GM13977 (cell line): ENCODE measurements around the gene AFF4.

ENCODE experiments used
- DNase-seq: peaks from one replicate; pipeline ENCODE4 v3.0.0; 2012; ENCODE audit warnings: low spot score
- in situ Hi-C: fragments of 300-500 bp; cut with MboI; formaldehyde crosslinking; loops from one replicate; pipeline ENCODE4 v1.12.0; 2022; ENCODE audit warnings: low sequenced_read_pairs, low pct_unique_long_range_greater_than_20kb, mixed read lengths, inconsistent platforms; ENCODE audit not compliant: unreplicated experiment
- TF ChIP-seq, protein P1 (sequence below): IDR thresholded peaks from 2 replicates; pipeline ENCODE4 v1.5.1; 2012; ENCODE audit warnings: mild to moderate bottlenecking, control low read depth; ENCODE audit not compliant: insufficient read depth; ENCODE audit errors: extremely low read depth, missing control alignments

AFF4 gene

DNA sequence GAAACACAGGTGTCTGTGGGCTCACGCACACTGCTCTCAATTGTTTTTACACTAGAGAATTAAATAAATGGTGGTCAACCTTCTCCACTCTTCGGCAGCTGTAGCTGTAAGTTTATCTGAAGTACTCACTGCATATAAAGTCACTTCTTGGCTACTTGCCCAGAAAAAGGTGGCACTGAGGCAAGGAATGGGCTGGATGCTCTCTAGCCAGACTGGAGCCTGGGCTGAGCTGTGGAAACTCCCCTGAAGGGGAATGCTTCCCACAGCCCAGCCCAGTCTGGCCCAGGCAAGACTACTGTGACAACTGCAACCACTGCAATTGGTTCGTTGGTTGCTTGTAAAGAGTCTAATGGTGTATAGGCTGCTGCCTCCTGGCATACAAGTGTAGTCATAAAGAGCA, 85.5 kb downstream of the AFF4 start:
- TF ChIP-seq, protein P1, sequence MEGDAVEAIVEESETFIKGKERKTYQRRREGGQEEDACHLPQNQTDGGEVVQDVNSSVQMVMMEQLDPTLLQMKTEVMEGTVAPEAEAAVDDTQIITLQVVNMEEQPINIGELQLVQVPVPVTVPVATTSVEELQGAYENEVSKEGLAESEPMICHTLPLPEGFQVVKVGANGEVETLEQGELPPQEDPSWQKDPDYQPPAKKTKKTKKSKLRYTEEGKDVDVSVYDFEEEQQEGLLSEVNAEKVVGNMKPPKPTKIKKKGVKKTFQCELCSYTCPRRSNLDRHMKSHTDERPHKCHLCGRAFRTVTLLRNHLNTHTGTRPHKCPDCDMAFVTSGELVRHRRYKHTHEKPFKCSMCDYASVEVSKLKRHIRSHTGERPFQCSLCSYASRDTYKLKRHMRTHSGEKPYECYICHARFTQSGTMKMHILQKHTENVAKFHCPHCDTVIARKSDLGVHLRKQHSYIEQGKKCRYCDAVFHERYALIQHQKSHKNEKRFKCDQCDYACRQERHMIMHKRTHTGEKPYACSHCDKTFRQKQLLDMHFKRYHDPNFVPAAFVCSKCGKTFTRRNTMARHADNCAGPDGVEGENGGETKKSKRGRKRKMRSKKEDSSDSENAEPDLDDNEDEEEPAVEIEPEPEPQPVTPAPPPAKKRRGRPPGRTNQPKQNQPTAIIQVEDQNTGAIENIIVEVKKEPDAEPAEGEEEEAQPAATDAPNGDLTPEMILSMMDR = no peak
- in situ Hi-C loops = no loop called here
- no peak for DNase-seq

GRCh38 chr5:132877466-132877865, 86.0 kb downstream of the AFF4 start:
- in situ Hi-C loops = no loop called here
- no peak for DNase-seq
- TF ChIP-seq, protein P1 = no peak

GRCh38 chr5:132876020-132876759, 87.2 kb downstream of the AFF4 start:
- DNase-seq = no peak
- in situ Hi-C loops = no loop called here
- TF ChIP-seq, protein P1 = no peak

DNA sequence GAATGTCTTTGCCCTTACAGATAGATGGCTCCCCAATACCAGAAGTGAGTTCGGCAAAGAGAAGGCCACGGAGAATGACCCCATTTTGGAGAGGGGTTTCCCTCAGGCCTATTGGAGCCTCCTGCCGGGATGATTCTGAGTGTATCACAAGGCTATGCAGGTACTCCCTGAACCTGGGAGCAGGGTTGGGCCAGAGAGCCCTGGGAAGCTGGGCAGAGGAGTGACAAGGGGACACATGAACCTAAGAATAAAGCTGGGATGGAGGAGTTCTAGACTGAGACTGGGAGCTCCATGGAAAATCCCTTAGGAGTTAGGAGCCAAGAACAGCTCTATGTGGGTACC, 89.5 kb downstream of the AFF4 start:
- TF ChIP-seq, protein P1 = no peak
- DNase-seq = no peak
- in situ Hi-C loops = no loop called here

GRCh38 chr5:132873119-132873929, 90.1 kb downstream of the AFF4 start, which contains the start of gene LEAP2:
LEAP2 (plus strand) TSS chr5:132873668; CDS start chr5:132873695, 27 bp downstream.
- in situ Hi-C loops = no loop called here
- DNase-seq = no peak

DNA sequence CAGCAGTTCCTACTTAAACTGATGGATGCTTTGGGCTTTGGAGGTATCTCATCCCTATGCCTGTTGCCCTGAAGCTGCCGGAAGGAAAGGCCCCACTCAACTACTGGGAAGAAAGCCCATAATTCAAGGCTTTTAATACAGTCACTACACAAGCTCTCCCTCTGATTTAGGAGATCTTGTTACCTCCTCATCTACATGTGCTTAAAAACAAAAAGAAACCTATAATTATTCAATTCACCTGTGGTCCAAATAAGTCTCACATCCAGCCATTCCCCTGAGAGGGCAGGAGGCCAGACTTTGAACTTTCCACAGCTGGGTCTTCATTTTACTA, 90.7 kb downstream of the AFF4 start:
- in situ Hi-C loops = no loop called here
- no peak for DNase-seq
- TF ChIP-seq, protein P1 = no peak

More at GRCh38 chr5:132873119-132873929, 90.1 kb downstream of the AFF4 start, which contains the start of gene LEAP2:
- TF ChIP-seq, protein P1 = no peak
